ENCODE measurements around the gene PITPNC1.
"Not testable (repeated sequence)": the region's sequence is repeated elsewhere in the genome, so short reads cannot be mapped to it uniquely, and the experiment has no call there.

Gene PITPNC1

DNA sequence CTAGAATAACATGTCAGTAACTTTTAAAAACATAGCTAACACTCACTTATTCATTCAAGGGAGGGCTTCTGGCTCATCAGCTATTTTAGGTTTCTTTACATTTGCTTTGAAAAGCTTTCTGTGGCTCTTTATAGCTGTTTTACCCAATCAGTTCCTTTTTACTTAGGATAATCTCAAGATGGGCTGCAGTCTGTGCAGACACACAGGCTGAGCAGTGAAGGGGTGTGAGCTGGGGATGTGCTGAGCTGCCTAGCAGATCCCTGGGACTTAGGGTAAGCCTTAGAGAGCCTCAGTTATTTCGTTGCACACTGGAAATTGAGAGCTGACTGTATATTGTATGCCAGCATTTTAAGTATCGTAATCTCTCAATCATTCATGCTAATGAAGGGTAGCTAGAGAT is 310.4 kb downstream of the PITPNC1 start:
- DNase-seq = no peak
- no peak for ATAC-seq

DNA sequence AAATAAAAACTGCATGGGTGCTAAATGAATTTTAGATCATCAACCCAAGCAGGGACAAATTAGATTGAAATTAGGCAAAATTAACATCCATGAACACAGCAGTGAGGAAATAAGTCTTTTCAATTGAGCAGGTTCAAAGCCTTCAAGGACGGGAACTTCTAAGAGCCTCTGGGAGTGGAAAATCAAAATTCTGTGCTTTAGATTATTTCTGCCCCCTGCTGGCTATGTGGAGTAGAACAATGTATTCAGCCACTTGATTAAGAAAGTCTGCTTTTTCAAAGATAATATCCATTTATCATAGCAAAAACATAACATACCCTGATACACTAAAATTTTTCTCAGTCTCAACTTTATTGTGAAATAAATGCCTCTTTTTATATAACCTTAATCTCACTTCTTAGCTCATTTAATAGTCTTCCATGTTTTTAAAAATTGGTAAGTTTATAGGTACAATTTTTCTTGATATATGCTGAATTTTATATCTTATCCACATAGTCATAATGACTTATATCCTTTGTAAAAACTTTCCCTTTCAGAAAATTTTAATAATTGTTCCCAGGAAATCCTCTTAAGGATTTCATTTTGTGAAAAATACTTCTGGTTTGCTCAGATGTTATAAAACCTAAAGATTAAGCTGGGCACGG is 312.6 kb downstream of the PITPNC1 start:
- ATAC-seq = no peak
- DNase-seq = peak; percentile 46

DNA sequence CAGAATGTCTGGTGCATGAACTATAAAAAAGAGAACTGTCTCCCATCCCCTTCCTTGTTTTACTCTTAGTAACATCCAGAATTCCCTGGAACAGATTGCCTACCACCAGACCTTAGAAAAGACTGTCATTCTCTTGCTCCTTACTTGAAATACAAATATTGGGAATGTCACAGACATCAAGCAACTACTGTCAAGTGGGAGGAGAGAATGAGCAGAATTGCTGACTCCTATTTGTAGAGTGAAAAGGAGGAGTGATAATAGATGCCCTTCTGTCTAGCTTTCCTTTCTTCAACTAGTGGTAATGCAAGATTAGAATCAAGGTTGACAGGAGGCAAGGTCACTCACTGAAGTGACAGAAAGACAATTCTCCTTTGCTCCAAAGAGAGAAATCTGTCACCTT is 316.7 kb downstream of the PITPNC1 start:
- DNase-seq (no peak), ATAC-seq (no peak)

- DNase-seq = no peak
- ATAC-seq = no peak
Measured at GRCh38 chr17:67696347-67696746, 319.3 kb downstream of the PITPNC1 start.

GRCh38 chr17:67696853-67697498 is 319.9 kb downstream of the PITPNC1 start:
- ATAC-seq (no peak), DNase-seq (no peak)

DNA sequence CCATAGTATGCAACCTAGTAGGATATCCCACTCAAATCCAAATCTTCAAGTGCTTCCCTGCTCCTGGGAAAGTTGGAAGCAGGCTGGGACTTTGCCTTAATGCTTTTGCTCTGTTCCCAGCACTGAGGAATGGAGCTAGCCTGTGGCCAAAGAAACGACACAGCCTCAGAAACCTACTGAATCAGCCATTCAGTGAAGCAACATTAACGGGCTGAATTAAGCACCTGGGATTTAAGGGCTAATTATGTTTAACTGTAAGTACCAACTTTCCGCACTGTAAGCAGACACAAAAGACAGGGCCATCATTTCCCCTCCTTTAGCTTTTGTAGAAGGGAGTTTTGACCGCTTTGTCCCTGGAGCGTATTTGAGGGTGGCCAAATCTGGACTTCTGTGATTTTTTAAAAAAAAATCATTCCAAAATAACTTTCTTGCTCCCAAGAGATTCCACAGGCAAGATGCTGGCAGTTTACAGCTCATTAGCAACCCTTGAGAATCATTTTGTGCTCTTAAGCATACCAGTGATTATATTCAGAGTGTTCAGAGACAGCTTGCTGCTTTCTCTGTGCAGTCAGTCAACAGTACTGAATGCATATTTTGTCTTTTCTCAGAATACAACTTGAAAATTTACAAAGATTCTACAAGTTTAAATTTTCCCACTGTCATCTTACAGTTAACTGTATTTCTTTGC is 323.1 kb downstream of the PITPNC1 start:
- no peak for ATAC-seq

DNA sequence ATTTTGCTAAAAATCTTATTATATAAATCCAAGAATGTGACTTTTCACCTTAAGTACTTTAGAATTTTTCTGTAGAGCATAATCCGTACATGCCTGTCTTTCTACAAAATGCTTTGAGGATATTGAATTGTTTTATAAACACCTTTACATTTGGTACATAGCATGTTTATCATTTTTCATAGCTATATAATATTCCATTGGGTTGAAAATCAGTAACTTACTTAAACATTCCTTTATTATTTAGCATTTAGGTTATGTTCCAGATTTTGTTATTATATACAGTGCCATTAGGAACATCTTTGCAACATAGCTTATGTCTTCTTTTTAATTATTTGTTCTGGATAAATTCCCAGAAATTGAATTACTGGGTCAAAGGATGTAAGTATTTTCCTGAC is 323.6 kb downstream of the PITPNC1 start:
- ATAC-seq (no peak), DNase-seq (no peak)

More for the DNA sequence above, 323.1 kb downstream of the PITPNC1 start:
- DNase-seq = no peak

DNA sequence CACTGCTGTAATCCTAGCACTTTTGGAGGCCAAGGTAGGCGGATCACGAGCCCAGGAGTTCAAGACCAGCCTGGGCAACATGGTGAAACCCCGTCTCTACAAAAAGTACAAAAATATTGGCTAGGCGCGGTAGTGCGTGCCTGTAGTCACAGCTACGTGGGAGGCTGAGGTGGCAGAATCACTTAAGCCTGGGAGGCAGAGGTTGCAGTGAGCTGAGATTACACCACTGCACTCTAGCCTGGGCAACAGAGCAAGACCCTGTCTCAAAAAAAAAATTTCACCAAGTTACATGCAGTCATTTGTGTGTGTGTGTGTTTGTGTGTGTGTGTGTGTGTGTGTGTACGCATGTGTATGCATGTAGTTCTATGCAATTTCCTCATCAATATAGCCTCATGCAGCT is 325.8 kb downstream of the PITPNC1 start:
- not testable (repeated sequence) for ATAC-seq, DNase-seq

DNA sequence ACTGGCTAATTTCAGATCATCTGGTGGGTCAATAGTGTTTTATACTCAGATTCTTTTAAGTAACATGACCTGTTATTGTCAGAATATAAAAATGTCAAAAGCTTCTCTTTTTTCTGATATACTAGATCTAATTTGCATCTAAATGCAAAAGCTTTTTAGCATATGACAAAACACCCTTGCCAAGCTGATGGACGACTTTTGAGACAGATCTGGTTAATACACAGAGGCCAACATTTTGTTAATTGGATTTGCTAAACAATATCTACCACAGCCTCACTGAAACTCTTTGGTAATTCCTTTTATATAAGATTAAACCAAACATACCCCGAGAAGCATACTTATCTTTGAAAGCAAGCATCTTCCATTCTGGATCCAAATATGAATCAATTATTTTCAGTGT is 330.4 kb downstream of the PITPNC1 start:
- DNase-seq (no peak), ATAC-seq (no peak)

DNA sequence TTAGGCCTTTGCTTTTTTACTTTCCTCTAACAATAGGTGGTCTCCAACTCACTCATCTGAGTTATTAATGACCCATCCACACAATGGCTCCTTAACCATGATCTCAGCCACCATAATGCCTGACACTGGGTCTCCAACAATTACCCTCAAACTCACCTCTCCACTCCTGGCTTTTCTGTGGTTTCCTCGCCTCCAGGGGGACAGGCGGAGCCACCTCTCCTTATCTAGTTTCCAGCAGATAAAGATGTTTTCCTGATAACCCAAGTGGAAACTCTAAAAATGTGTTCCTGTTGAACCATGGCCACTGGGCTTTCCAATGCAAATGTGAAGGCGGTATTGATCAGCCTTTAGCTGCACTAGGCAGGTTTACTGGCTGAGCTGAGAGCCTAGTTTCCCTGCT is 331.3 kb downstream of the PITPNC1 start:
- DNase-seq (no peak), ATAC-seq (no peak)

DNA sequence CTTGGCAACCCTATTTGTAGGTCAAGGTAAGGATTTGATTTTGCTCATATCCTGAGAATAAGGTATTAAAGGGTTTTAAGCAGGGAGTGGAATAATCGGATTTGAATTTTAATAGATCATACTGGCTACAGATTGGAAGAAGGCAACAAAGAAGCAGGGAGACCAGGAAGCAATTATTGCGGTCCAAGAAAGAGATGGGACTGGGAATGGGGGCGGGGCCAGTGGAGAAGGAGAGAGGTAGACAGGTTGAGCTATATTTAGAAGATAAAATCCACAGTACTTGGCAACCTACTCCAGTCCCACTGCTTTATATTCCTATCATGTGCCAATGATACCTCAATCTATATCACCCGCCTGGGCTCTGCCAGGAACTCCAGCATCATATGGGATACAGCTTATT is 334.8 kb downstream of the PITPNC1 start:
- DNase-seq (no peak), ATAC-seq (no peak)

- ATAC-seq (no peak), DNase-seq (no peak)
Measured at GRCh38 chr17:67712375-67712774, 335.3 kb downstream of the PITPNC1 start.

GRCh38 chr17:67713169-67713568 is 336.1 kb downstream of the PITPNC1 start:
- no peak for ATAC-seq
- DNase-seq = no peak

DNA sequence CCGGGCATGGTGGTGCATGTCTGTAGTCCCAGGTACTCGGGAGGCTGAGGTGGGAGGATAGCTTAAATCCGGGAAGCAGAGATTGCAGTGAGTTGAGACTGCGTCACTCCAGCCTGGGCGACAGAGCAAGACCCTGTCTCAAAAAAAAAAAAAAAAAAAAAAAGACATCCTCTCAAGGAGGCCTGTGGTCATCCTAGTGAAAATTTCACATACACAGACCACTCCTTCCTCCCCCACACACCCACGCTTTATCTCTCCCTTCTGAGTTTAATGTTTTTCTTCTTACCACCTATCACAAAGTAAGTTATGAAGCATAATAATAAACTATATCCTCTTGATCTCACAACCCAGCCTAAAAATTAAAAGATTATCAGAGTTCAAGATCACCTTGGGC is 339.3 kb downstream of the PITPNC1 start:
- ATAC-seq = no peak
- no peak for DNase-seq

GRCh38 chr17:67717192-67717623 is 340.1 kb downstream of the PITPNC1 start:
- DNase-seq = no peak

DNA sequence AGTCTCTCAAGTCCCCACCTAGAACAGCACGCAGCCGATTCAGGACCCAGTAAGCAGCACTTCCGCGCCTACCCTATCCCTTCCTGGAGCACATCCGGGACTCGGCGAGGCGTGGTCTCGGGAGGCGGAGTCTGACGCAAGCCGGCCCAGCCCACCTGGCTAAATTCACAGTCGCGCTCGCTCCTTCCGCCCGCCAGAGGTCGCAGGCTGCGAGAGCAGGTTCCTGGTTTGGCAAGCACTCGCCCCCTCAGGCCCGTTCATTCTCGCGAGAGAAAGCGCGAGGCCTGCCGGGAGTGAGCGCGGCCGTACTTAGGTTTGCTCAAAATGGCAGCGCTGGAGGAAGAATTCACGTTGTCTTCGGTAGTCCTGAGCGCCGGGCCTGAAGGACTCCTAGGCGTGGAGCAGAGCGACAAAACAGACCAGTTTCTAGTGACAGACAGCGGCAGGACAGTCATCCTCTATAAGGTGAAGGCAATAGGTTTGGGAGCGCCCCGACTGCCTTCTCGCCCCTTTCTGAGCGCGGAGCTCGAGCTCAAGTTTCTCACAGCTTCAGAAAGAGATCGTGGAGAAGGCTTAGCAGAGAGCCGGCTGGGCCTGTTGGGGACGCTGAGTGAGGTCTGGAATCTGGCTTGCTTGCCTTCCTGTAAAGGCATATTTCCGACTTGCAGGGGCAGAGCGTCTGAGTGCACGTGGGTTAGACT is 340.7 kb downstream of the PITPNC1 start, which contains the start of gene NOL11:
Gene NOL11, plus strand, starts transcription at position 313 of the 701 bp plus-strand sequence. Its CDS starts 12 bp downstream, at position 325.
- DNase-seq (peak; percentile 99), ATAC-seq (peak; percentile 99)

More at GRCh38 chr17:67717192-67717623, 340.1 kb downstream of the PITPNC1 start:
- no peak for ATAC-seq

DNA sequence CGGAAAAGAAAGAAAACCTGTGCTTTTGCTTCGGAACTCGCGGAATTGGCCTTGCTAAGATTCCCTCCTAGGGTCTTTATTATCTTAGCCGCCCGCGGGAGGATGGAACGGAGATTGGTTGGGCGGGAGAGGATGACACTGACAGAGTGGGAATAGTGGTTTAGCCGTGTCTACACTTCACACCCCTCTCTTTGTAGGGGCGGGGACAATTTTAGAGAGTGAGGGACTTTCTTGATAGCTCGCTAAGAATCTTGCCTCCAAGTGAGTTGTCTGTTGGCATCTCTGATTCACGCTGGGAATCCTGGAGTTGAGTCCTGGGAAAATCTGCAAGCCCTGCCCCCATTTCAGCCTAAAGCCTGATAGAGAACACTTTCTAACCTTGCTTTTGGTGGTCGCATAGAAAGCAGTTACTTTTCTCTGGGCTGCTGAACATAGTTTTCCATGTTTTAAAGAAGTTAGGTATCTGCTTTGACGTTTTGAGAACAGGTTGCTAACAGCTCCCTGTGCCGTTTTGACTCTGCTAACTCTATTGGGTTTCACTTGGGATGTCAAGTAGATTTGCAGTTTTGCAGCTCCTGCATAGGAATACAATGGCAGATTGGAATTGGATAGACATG is 341.4 kb downstream of the PITPNC1 start:
- ATAC-seq (peak; percentile 25), DNase-seq (peak; percentile 34)

GRCh38 chr17:67725373-67725791 is 348.3 kb downstream of the PITPNC1 start:
- DNase-seq = no peak
- no peak for ATAC-seq

DNA sequence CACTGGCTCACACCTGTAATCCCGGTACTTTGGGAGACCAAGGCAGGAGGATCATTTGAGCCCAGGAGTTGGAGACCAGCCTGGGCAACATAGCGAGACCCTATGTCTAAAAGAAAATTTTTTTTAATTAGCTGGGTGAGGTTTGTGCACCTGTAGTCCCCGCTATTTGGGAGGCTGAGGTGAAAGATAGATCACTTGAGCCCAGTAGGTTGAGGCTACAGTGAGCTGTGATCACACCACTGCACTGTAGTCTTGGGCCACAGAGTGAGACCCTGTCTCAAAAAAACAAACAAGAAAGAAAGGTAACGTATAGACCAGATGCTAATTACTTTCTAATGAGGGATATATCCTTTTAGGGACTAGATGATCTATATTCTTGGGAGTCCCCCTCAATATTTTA is 348.7 kb downstream of the PITPNC1 start:
- no peak for ATAC-seq

GRCh38 chr17:67727152-67728039 is 350.3 kb downstream of the PITPNC1 start:
- not testable (repeated sequence) for DNase-seq, ATAC-seq

More for the DNA sequence above, 348.7 kb downstream of the PITPNC1 start:
- DNase-seq = no peak

GRCh38 chr17:67729903-67730302 is 352.8 kb downstream of the PITPNC1 start:
- ATAC-seq (no peak), DNase-seq (no peak)

Data from stimulated activated naive CD8-positive, alpha-beta T cell treated with anti-CD3 and anti-CD28 coated beads, Interleukin-15, Interleukin-2, amounts not matched to agents 100 U/mL and 50 U/mL, for 24 hours (primary cell).